Ishikawa (cell line): ENCODE results near the gene TRAPPC14.

Experiments used
- CEBPB ChIP-seq: IDR thresholded peaks from 2 replicates; pipeline ENCODE4 v1.6.1; 2012
- CREB1 ChIP-seq: IDR thresholded peaks from 2 replicates; pipeline ENCODE4 v1.6.1; 2012; ENCODE audit warnings: low read depth
- EGR1 ChIP-seq: IDR thresholded peaks from 2 replicates; pipeline ENCODE4 v1.6.1; 2012
- EP300 ChIP-seq: IDR thresholded peaks from 2 replicates; pipeline ENCODE4 v1.6.1; 2012; ENCODE audit warnings: borderline replicate concordance
- FOXM1 ChIP-seq: IDR thresholded peaks from 2 replicates; pipeline ENCODE4 v1.6.1; 2012; ENCODE audit warnings: low read depth, borderline replicate concordance
- NFIC ChIP-seq: IDR thresholded peaks from 2 replicates; pipeline ENCODE4 v1.6.1; 2012
- RAD21 ChIP-seq: IDR thresholded peaks from 2 replicates; pipeline ENCODE4 v1.6.1; 2012; ENCODE audit warnings: low read depth
- REST ChIP-seq: IDR thresholded peaks from 2 replicates; pipeline ENCODE4 v1.6.1; 2012; ENCODE audit warnings: low read depth, mild to moderate bottlenecking
- TAF1 ChIP-seq: IDR thresholded peaks from 2 replicates; pipeline ENCODE4 v1.6.1; 2012; ENCODE audit warnings: low read depth, mild to moderate bottlenecking
- TCF12 ChIP-seq: IDR thresholded peaks from 2 replicates; pipeline ENCODE4 v1.6.1; 2012; ENCODE audit warnings: low read depth
- TEAD4 ChIP-seq: IDR thresholded peaks from 2 replicates; pipeline ENCODE4 v1.6.1; 2012
- YY1 ChIP-seq: IDR thresholded peaks from 2 replicates; pipeline ENCODE4 v1.6.1; 2012; ENCODE audit warnings: low read depth
- ZBTB7A ChIP-seq: IDR thresholded peaks from 2 replicates; pipeline ENCODE4 v1.6.1; 2012; ENCODE audit warnings: low read depth
- TF ChIP-seq, protein P1 (sequence below): IDR thresholded peaks from 2 replicates; pipeline ENCODE4 v1.6.1; 2012
- TF ChIP-seq, protein P2 (sequence below): IDR thresholded peaks from 2 replicates; pipeline ENCODE4 v1.6.1; 2012

TRAPPC14 gene

DNA sequence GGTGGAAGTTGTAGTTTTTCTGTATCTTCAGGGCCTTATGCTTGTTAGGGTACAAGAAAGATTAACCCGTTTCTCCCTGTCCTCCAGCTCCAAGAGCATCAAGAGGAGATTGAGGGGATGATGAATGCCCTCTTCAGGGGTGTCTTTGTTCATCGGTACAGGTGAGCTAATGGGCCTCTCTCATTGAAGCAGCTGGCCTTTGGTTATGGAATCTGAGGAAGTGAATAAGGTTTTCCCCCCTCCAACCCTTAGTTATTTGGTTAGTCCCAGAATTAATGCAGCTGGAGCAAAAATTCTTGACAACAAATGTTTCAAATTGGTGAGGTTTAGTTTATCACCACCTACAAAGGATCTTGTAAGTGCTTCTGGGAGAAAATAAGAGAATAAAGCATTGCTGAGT lies 36.7 kb upstream of the TRAPPC14 start:
- TF ChIP-seq CEBPB: no peak
- TF ChIP-seq, protein P1, sequence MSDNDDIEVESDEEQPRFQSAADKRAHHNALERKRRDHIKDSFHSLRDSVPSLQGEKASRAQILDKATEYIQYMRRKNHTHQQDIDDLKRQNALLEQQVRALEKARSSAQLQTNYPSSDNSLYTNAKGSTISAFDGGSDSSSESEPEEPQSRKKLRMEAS: no peak
- no peak for TF ChIP-seq REST
- no peak for TF ChIP-seq RAD21
- no peak for TF ChIP-seq TAF1
- no peak for TF ChIP-seq EGR1
- no peak for TF ChIP-seq FOXM1
- TF ChIP-seq NFIC: no peak
- no peak for TF ChIP-seq YY1
- TF ChIP-seq, protein P2, sequence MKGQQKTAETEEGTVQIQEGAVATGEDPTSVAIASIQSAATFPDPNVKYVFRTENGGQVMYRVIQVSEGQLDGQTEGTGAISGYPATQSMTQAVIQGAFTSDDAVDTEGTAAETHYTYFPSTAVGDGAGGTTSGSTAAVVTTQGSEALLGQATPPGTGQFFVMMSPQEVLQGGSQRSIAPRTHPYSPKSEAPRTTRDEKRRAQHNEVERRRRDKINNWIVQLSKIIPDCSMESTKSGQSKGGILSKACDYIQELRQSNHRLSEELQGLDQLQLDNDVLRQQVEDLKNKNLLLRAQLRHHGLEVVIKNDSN: no peak

DNA sequence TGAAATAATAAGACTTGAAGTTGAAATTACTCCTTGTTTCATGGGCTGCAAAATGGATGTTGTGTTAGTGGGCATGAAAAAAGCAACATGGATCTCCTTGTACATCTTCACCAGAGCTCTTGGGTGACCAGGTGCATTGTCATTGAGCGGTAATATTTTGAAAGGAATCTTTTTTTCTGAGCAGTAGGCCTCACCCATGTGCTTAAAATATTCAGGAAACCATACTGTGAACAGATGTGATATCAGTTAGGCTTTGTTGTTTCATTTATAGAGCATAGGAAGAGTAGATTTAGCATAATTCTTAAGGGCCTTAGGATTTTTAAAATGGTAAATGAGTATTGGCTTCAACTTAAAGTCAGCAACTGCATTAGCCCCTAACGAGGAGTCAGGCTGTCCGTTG lies 34.4 kb upstream of the TRAPPC14 start:
- TF ChIP-seq CEBPB (no peak), FOXM1 (no peak), EGR1 (no peak), TEAD4 (no peak), REST (no peak), NFIC (no peak), TCF12 (no peak)

- TF ChIP-seq, protein P1: no peak
- TF ChIP-seq REST: no peak
- TF ChIP-seq TAF1: no peak
- TF ChIP-seq YY1: no peak
- TF ChIP-seq, protein P2: no peak
- no peak for TF ChIP-seq TCF12
- TF ChIP-seq RAD21: no peak
- no peak for TF ChIP-seq EGR1
- TF ChIP-seq CEBPB: no peak
- TF ChIP-seq EP300: no peak
- TF ChIP-seq FOXM1: no peak
- TF ChIP-seq TEAD4: no peak
- TF ChIP-seq NFIC: no peak
- no peak for TF ChIP-seq ZBTB7A
- TF ChIP-seq CREB1: no peak
These were observed 33.3 kb upstream of the TRAPPC14 start for GRCh38 chr7:100191775-100192174.

- TF ChIP-seq, protein P2: no peak
- TF ChIP-seq NFIC (no peak), YY1 (no peak), EGR1 (no peak), CEBPB (no peak), RAD21 (peak; percentile 34), TEAD4 (no peak)
- TF ChIP-seq, protein P1: no peak
These were observed 31.7 kb upstream of the TRAPPC14 start for GRCh38 chr7:100190048-100190711.
